Neural progenitor cell (in vitro differentiated cells): ENCODE results near the gene SRCIN1.

ENCODE experiments used
- EZH2 ChIP-seq: fragments of 200-600 bp; sonication (generic); IDR thresholded peaks from 2 replicates; pipeline ENCODE4 v1.6.1; 2017; ENCODE audit warnings: antibody characterized with exemption, mild to moderate bottlenecking, moderate library complexity
- EZH2phosphoT487 ChIP-seq: fragments of 200-600 bp; sonication (generic); IDR thresholded peaks from 2 replicates; pipeline ENCODE4 v1.6.1; 2017; ENCODE audit warnings: antibody characterized with exemption
- TF ChIP-seq, protein P1 (sequence below): fragments of 200-600 bp; sonication (generic); IDR thresholded peaks from 2 replicates; pipeline ENCODE4 v1.5.1; 2017; ENCODE audit warnings: antibody characterized with exemption, mild to moderate bottlenecking

DNA sequence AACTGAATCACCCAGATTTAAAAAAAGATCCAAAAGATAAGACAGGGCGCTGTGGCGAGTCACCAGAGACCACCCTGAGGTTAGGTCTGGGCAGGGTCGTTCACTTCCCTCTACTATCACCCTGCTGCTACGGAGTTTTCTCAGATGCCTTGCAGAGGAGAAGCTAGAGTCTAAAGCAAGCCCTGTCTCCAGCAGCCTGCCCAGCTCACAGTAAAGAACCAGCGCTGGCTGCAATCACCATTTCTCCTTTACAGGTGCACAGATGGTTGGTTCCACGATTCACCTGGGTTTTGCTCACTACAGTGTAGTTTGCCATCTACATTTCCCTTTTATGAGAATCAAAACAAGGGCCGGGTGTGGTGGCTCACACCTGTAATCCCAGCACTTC is 71.3 kb downstream of the SRCIN1 start:
- TF ChIP-seq, protein P1, sequence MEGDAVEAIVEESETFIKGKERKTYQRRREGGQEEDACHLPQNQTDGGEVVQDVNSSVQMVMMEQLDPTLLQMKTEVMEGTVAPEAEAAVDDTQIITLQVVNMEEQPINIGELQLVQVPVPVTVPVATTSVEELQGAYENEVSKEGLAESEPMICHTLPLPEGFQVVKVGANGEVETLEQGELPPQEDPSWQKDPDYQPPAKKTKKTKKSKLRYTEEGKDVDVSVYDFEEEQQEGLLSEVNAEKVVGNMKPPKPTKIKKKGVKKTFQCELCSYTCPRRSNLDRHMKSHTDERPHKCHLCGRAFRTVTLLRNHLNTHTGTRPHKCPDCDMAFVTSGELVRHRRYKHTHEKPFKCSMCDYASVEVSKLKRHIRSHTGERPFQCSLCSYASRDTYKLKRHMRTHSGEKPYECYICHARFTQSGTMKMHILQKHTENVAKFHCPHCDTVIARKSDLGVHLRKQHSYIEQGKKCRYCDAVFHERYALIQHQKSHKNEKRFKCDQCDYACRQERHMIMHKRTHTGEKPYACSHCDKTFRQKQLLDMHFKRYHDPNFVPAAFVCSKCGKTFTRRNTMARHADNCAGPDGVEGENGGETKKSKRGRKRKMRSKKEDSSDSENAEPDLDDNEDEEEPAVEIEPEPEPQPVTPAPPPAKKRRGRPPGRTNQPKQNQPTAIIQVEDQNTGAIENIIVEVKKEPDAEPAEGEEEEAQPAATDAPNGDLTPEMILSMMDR: no peak
- TF ChIP-seq EZH2: no peak
- TF ChIP-seq EZH2phosphoT487: no peak
